Panc1 (cell line): Measurements from ENCODE around the gene FAHD2A.

Experiments used
- POLR2AphosphoS5 ChIP-seq: IDR thresholded peaks from 2 replicates; pipeline ENCODE4 v1.6.1; 2012; ENCODE audit warnings: mild to moderate bottlenecking, low read depth, low read length, moderate library complexity
- SIN3A ChIP-seq: IDR thresholded peaks from 2 replicates; pipeline ENCODE4 v1.6.1; 2012; ENCODE audit warnings: low read depth, mild to moderate bottlenecking, low read length, moderate library complexity, borderline replicate concordance; ENCODE audit not compliant: insufficient read depth
- TCF7L2 ChIP-seq: IDR thresholded peaks from 2 replicates; pipeline ENCODE4 v1.6.1; 2011; ENCODE audit warnings: mild to moderate bottlenecking, low read depth, low read length, inconsistent platforms
- TF ChIP-seq, protein P1 (sequence below): fragments of 450-650 bp; IDR thresholded peaks from 2 replicates; pipeline ENCODE4 v1.5.1; 2017; ENCODE audit warnings: mild to moderate bottlenecking
- TF ChIP-seq, protein P2 (sequence below), 2 experiments: IDR thresholded peaks; 2 replicates each; pipeline ENCODE4 v1.6.1; 2011 to 2012; ENCODE audit warnings: low read depth in 2 of 2, control low read depth in 1 of 2, low read length in 1 of 2, mild to moderate bottlenecking in 1 of 2, moderate library complexity in 1 of 2; ENCODE audit not compliant: insufficient read depth in 1 of 2

DNA sequence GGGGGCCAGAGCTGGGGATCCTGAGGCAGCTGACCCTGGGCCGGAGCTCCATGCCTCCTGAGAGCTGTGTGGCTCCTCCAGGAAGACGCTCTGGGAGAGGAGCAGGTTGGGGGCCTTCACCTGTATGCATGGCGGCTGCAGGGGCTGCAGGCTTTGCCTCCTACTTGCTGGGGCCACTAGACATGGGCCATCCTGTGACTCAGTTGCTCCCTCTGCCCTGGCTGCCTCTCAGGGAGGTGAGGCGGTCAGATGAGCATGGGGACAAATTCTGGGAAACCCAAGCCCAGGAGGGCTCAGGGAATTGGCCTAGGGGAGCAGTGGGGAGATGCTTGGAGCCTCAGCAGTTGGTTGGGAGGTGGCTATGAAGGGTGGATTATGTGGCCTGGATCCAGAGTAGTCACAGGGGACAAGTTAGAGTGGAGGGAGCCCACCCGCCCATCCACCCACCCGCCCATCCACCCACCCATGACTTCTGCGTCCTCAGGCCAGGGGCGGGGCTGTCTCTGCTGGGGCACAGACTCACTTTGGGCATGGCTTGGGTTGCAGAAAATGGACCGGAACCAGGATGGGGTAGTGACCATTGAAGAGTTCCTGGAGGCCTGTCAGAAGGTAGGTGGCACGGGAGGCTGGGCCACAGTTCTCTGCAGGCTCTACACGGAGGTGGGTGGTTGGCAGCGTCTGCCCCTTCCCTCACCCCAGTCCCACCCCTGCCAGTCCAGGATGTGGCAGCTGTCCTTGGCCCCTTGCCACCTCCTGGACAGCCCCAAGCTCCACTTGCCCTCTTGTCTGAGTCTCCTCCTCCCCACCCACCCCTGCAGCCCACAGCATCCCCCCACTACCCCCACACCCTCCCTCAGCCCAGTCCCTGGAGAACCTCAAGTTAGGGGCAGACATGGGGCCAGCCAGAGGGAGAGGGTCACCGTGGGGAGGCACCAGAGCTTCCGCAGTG, 19.5 kb upstream of the FAHD2A start:
- TF ChIP-seq, protein P1, sequence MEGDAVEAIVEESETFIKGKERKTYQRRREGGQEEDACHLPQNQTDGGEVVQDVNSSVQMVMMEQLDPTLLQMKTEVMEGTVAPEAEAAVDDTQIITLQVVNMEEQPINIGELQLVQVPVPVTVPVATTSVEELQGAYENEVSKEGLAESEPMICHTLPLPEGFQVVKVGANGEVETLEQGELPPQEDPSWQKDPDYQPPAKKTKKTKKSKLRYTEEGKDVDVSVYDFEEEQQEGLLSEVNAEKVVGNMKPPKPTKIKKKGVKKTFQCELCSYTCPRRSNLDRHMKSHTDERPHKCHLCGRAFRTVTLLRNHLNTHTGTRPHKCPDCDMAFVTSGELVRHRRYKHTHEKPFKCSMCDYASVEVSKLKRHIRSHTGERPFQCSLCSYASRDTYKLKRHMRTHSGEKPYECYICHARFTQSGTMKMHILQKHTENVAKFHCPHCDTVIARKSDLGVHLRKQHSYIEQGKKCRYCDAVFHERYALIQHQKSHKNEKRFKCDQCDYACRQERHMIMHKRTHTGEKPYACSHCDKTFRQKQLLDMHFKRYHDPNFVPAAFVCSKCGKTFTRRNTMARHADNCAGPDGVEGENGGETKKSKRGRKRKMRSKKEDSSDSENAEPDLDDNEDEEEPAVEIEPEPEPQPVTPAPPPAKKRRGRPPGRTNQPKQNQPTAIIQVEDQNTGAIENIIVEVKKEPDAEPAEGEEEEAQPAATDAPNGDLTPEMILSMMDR, result no peak
- TF ChIP-seq SIN3A (no peak), POLR2AphosphoS5 (no peak), TCF7L2 (no peak)
- TF ChIP-seq, protein P2, sequence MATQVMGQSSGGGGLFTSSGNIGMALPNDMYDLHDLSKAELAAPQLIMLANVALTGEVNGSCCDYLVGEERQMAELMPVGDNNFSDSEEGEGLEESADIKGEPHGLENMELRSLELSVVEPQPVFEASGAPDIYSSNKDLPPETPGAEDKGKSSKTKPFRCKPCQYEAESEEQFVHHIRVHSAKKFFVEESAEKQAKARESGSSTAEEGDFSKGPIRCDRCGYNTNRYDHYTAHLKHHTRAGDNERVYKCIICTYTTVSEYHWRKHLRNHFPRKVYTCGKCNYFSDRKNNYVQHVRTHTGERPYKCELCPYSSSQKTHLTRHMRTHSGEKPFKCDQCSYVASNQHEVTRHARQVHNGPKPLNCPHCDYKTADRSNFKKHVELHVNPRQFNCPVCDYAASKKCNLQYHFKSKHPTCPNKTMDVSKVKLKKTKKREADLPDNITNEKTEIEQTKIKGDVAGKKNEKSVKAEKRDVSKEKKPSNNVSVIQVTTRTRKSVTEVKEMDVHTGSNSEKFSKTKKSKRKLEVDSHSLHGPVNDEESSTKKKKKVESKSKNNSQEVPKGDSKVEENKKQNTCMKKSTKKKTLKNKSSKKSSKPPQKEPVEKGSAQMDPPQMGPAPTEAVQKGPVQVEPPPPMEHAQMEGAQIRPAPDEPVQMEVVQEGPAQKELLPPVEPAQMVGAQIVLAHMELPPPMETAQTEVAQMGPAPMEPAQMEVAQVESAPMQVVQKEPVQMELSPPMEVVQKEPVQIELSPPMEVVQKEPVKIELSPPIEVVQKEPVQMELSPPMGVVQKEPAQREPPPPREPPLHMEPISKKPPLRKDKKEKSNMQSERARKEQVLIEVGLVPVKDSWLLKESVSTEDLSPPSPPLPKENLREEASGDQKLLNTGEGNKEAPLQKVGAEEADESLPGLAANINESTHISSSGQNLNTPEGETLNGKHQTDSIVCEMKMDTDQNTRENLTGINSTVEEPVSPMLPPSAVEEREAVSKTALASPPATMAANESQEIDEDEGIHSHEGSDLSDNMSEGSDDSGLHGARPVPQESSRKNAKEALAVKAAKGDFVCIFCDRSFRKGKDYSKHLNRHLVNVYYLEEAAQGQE (IDR thresholded peaks at IDR 0.05; ENCODE audit: insufficient read depth in 1 of 2, low read depth in 2 of 2, low read length in 1 of 2), result no peak
